Right lobe of liver (tissue), 6 donors: ENCODE results near the gene MCC. TPM values are rescaled to one million over a fixed set of nuclear protein-coding genes. Genes with fewer than 3 reads are reported as not detected.
A peak's percentile ranks its signal among the peaks of the same experiment; 100 is the strongest.

Experiments used
- ATAC-seq, 4 donors: fragments of 200-7000 bp; cut with Tn5 transposase; one replicate each; pipeline ENCODE4 v1.9.1; 2020; ENCODE audit warnings: mild to moderate bottlenecking in 4 of 4, moderate library complexity in 4 of 4
- DNase-seq, 3 donors: peaks; one replicate each; pipeline ENCODE4 v3.0.0-alpha.2; 2020
- H3K27ac ChIP-seq, 3 donors: fragments of 200-600 bp; one replicate each; pipeline ENCODE4 v1.8.0; 2022
- H3K27me3 ChIP-seq, 2 donors: fragments of 200-600 bp; one replicate each; pipeline ENCODE4 v1.8.0; 2022
- H3K36me3 ChIP-seq, 4 donors: fragments of 200-600 bp; sonication (generic) in 1 of 4; one replicate each; pipeline versions ENCODE4 v1.5.1 to v1.8.0; 2017 to 2022; ENCODE audit warnings: control low read depth in 1 of 4
- H3K4me1 ChIP-seq, 4 donors: fragments of 200-600 bp; sonication (generic) in 1 of 4; one replicate each; pipeline versions ENCODE4 v1.5.1 to v1.8.0; 2017 to 2022; ENCODE audit warnings: control low read depth in 1 of 4
- H3K4me3 ChIP-seq, 3 donors: fragments of 200-600 bp; one replicate each; pipeline ENCODE4 v1.8.0; 2022
- H3K9me3 ChIP-seq, 4 donors: fragments of 200-600 bp; sonication (generic) in 1 of 4; one replicate each; pipeline versions ENCODE4 v1.5.1 to v1.8.0; 2017 to 2022; ENCODE audit warnings: control low read depth in 1 of 4
- CTCF ChIP-seq, 4 donors: fragments of 200-600 bp in 3 of 4; fragments of 450-650 bp in 1 of 4; IDR thresholded peaks; one replicate each; pipeline versions ENCODE4 v1.5.1 to v1.8.0; 2016 to 2022; ENCODE audit warnings: antibody characterized with exemption in 4 of 4, mild to moderate bottlenecking in 2 of 4
- POLR2A ChIP-seq: fragments of 450-650 bp; IDR thresholded peaks from one replicate; pipeline ENCODE4 v1.6.1; 2017; ENCODE audit warnings: antibody characterized with exemption, mild to moderate bottlenecking
- WGBS: methylation state at CpG from one replicate; pipeline ENCODE4 v1.1.6; 2018; ENCODE audit warnings: low coverage, low lambda C conversion rate; ENCODE audit not compliant: insufficient coverage; ENCODE audit errors: missing lambda C conversion rate; 5-methylcytosine and 5-hydroxymethylcytosine counted together
- intact Hi-C, 2 donors: fragments of 100-400 bp; cut with DNase I; formaldehyde crosslinking; loops; one replicate each; pipeline versions ENCODE4 v1.11.2 to v1.14.1; 2022
- total RNA-seq, 6 experiments: library from RNA; depleted of rRNA in 2 of 6; stranded (reverse); fragments of >200 nt in 2 of 6; fragmentation: NEBNext Ultra II Directional in 3 of 6; extraction: Animal tissue kit (Norgen Biotek cat#: 25700) in 3 of 6; gene quantifications; one replicate each; pipeline versions ENCODE4 v1.1.0 to v1.2.4, GENCODE V29; 2016 to 2023
- donor health status: DM: no; HTN: yes; CAD: no.
- donor health status: DM: no; HTN: no; CAD: no.
- donor health status: DM: no; HTN: no; CAD: no.
- donor health status: DM: no; HTN: yes; CAD: no.
- donor health status: DM: no; HTN: yes; CAD: no.

The MCC gene
- total RNA-seq, 6 experiments from 2014 or later: 23.1 to 35.2 (median 26.1) TPM

GRCh38 chr5:113276001-113276400 lies 212.3 kb downstream of the MCC start:
- 100% methylated on average over 1 of the region's 2 CpGs for WGBS
- TF ChIP-seq POLR2A (no peak), CTCF (IDR thresholded peaks at IDR 0.05) (no peak)
- Histone ChIP-seq H3K4me3 (no peak overlapping the region), H3K27ac (no peak overlapping the region), H3K36me3 (no peaks in the 10 kb centered on the region), H3K9me3 (no peaks in the 10 kb centered on the region), H3K4me1 (no peaks in the 10 kb centered on the region), H3K27me3 (no peaks in the 10 kb centered on the region)
- DNase-seq (no peak), ATAC-seq (peak in 1 of 4 donors; percentile 20)
- intact Hi-C loops: no loop called here

DNA sequence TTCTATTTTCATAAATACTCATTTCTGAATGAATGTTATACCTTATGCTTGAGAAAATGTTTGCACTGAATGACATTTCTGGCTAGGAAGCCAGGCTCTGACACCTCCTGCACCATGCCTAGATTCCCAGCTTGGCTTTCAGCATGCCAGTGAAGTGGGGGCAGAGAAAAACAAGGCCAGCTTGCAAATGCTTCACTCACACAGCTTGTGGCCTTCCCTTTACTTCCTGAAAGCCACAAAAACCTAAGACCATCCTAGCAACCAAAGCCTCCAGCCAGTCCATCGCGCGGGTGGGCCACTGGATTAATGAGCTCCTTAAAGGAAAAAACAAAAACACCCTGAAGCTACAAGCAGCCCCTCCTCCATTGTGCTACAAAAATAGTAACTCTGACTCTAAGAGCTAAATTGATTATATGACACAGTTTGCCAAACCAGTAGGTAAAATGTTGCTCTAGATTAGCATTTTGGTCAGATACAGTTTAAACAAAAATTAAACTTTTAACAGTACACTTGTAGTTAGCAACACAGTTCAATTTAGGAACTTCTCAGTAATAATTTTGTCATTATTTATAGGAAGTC lies 213.3 kb downstream of the MCC start:
- Histone ChIP-seq H3K9me3 (no peaks in the 10 kb centered on the region), H3K36me3 (no peaks in the 10 kb centered on the region), H3K4me1 (peaks cover 0 to 9% (median 0%) of the 10 kb centered on the region in 4 donors), H3K27ac (no peak overlapping the region), H3K4me3 (no peak overlapping the region), H3K27me3 (no peaks in the 10 kb centered on the region)
- no peak for ATAC-seq
- no peak for DNase-seq
- TF ChIP-seq POLR2A (no peak), CTCF (IDR thresholded peaks at IDR 0.05) (no peak)
- intact Hi-C loops: no loop called here
- no CpG with 5 or more reads among the region's 3 CpGs for WGBS

GRCh38 chr5:113273948-113274347 lies 214.3 kb downstream of the MCC start:
- Histone ChIP-seq H3K9me3 (no peaks in the 10 kb centered on the region), H3K4me3 (no peak overlapping the region), H3K27ac (no peak overlapping the region), H3K36me3 (no peaks in the 10 kb centered on the region), H3K27me3 (no peaks in the 10 kb centered on the region), H3K4me1 (peaks cover 0 to 16% (median 0%) of the 10 kb centered on the region in 4 donors)
- WGBS: 82% methylated on average over 3 of the region's 3 CpGs
- ATAC-seq (no peak), DNase-seq (no peak)
- intact Hi-C loops: no loop called here
- no peak for TF ChIP-seq POLR2A

- WGBS: 42% methylated on average over 1 of the region's 1 CpG
These were observed 216.4 kb downstream of the MCC start for GRCh38 chr5:113271745-113272454.

DNA sequence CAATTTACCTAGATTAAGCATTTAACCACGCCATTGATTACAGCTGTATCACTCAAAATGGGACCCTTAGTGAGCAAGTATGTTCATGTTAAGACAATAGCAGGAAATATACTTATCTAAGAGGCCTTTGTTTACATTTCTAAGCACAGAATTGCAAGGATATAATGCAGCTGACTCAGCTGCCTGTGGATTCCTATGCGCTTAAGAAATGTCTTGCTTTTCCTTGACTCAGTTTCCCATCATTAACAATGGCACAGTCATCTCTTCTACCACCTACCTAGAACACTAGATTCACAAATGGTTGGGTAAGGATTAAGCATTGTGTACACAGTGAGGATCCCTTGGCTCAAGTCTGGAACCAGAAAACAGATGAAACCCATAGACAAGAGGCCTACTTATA lies 217.2 kb downstream of the MCC start:
- Histone ChIP-seq H3K27ac (no peak overlapping the region), H3K36me3 (no peaks in the 10 kb centered on the region), H3K4me1 (peaks cover 0 to 29% (median 7%) of the 10 kb centered on the region in 4 donors), H3K4me3 (no peak overlapping the region), H3K27me3 (no peaks in the 10 kb centered on the region), H3K9me3 (no peaks in the 10 kb centered on the region)
- DNase-seq (no peak), ATAC-seq (no peak)
- TF ChIP-seq CTCF (IDR thresholded peaks at IDR 0.05): no peak
- TF ChIP-seq POLR2A: no peak
- intact Hi-C loops: no loop called here
- 78% methylated on average over 2 of the region's 2 CpGs for WGBS

More at GRCh38 chr5:113271745-113272454, 216.4 kb downstream of the MCC start:
- Histone ChIP-seq H3K4me1 (peaks cover 0 to 21% (median 3%) of the 10 kb centered on the region in 4 donors), H3K9me3 (no peaks in the 10 kb centered on the region), H3K27ac (no peak overlapping the region), H3K27me3 (no peaks in the 10 kb centered on the region), H3K36me3 (no peaks in the 10 kb centered on the region), H3K4me3 (no peak overlapping the region)
- peak in 1 of 4 donors; percentile 24 for ATAC-seq
- TF ChIP-seq POLR2A: no peak
- intact Hi-C loops: no loop called here
- DNase-seq: no peak
